Neural cell (in vitro differentiated cells): ENCODE data around the gene KDM4B. TPM values are rescaled to one million over a fixed set of nuclear protein-coding genes. Genes with fewer than 3 reads are reported as not detected.

Experiments used
- H2AFZ ChIP-seq: fragments of 200-600, 300-800 bp; sonication (generic), shearing (Covaris generic); 2 replicates; pipeline ENCODE4 v1.6.0; 2014; ENCODE audit warnings: low read depth, mild to moderate bottlenecking, antibody characterized with exemption, low read length, moderate library complexity
- H3F3A ChIP-seq: fragments of 200-600 bp; shearing (Covaris generic); 2 replicates; pipeline ENCODE4 v1.6.1; 2016; ENCODE audit warnings: mild to moderate bottlenecking, moderate library complexity, mixed read lengths, antibody characterized with exemption, low read length; ENCODE audit not compliant: insufficient read depth, poor library complexity, severe bottlenecking
- H3K27ac ChIP-seq: fragments of 200-600, 300-800 bp; sonication (generic), shearing (Covaris generic); 2 replicates; pipeline ENCODE4 v1.5.1; 2014; ENCODE audit warnings: mild to moderate bottlenecking, low read length, moderate library complexity
- H3K27me3 ChIP-seq: fragments of 300-800, 200-600 bp; sonication (generic), shearing (Covaris generic); 2 replicates; pipeline ENCODE4 v1.6.0; 2014; ENCODE audit warnings: mild to moderate bottlenecking, low read depth, low read length, moderate library complexity; ENCODE audit not compliant: insufficient read depth
- H3K36me3 ChIP-seq: fragments of 300-800, 200-600 bp; sonication (generic), shearing (Covaris generic); 2 replicates; pipeline ENCODE4 v1.5.1; 2014; ENCODE audit warnings: mild to moderate bottlenecking, antibody characterized with exemption, low read length, moderate library complexity; ENCODE audit not compliant: insufficient read depth
- H3K4me2 ChIP-seq: fragments of 300-800, 200-600 bp; sonication (generic), shearing (Covaris generic); 2 replicates; pipeline ENCODE4 v1.6.0; 2014; ENCODE audit warnings: mild to moderate bottlenecking, low read length
- H3K4me3 ChIP-seq: fragments of 300-800, 200-600 bp; sonication (generic), shearing (Covaris generic); 2 replicates; pipeline ENCODE4 v1.5.1; 2014; ENCODE audit warnings: mild to moderate bottlenecking, low read length, moderate library complexity
- H3K79me2 ChIP-seq: fragments of 200-600 bp; shearing (Covaris generic); replicated peaks from 2 replicates; pipeline ENCODE4 v1.6.0; 2014; ENCODE audit warnings: mild to moderate bottlenecking, low read length, moderate library complexity; ENCODE audit not compliant: insufficient read depth
- H3K9ac ChIP-seq: fragments of 300-800, 200-600 bp; sonication (generic), shearing (Covaris generic); 2 replicates; pipeline ENCODE4 v1.6.1; 2016; ENCODE audit warnings: mild to moderate bottlenecking, low read length, mixed read lengths
- H3K9me2 ChIP-seq: fragments of 200-600 bp; shearing (Covaris generic); 2 replicates; pipeline ENCODE4 v1.6.1; 2016; ENCODE audit warnings: mild to moderate bottlenecking, low read length, mixed read lengths; ENCODE audit not compliant: insufficient read depth
- H3K9me3 ChIP-seq: fragments of 200-600, 300-800 bp; sonication (generic), shearing (Covaris generic); 2 replicates; pipeline ENCODE4 v1.6.1; 2016; ENCODE audit warnings: mild to moderate bottlenecking, mixed run types, low read length, moderate library complexity, mixed read lengths
- H4K20me1 ChIP-seq: fragments of 200-600 bp; shearing (Covaris generic); 2 replicates; pipeline ENCODE4 v1.6.1; 2016; ENCODE audit warnings: mild to moderate bottlenecking, mixed run types; ENCODE audit not compliant: insufficient read depth
- CTCF ChIP-seq: fragments of 450-650 bp; IDR thresholded peaks from 2 replicates; pipeline ENCODE4 v1.5.1; 2014; ENCODE audit warnings: antibody characterized with exemption, mild to moderate bottlenecking, moderate library complexity; ENCODE audit not compliant: poor library complexity, severe bottlenecking
- EP300 ChIP-seq: fragments of 450-650 bp; conservative IDR thresholded peaks from 2 replicates; pipeline ENCODE4 v1.6.1; 2014; ENCODE audit warnings: antibody characterized with exemption, mild to moderate bottlenecking, moderate library complexity; ENCODE audit not compliant: poor library complexity, severe bottlenecking
- EZH2 ChIP-seq: fragments of 200-600, 300-800 bp; shearing (Covaris generic), sonication (generic); IDR thresholded peaks from 2 replicates; pipeline ENCODE4 v1.6.1; 2014; ENCODE audit warnings: antibody characterized with exemption, low read length, borderline replicate concordance, mild to moderate bottlenecking; ENCODE audit not compliant: insufficient read depth, poor library complexity, severe bottlenecking
- POLR2AphosphoS5 ChIP-seq: IDR thresholded peaks from 2 replicates; pipeline ENCODE4 v1.6.1; 2012
- RAD21 ChIP-seq: fragments of 450-650 bp; conservative IDR thresholded peaks from 2 replicates; pipeline ENCODE4 v1.6.1; 2014; ENCODE audit warnings: antibody characterized with exemption, mild to moderate bottlenecking, moderate library complexity
- REST ChIP-seq: IDR thresholded peaks from 2 replicates; pipeline ENCODE4 v1.6.1; 2012; ENCODE audit warnings: borderline replicate concordance
- SMC3 ChIP-seq: fragments of 450-650 bp; conservative IDR thresholded peaks from 2 replicates; pipeline ENCODE4 v1.6.1; 2014; ENCODE audit warnings: antibody characterized with exemption, mild to moderate bottlenecking, moderate library complexity; ENCODE audit not compliant: poor library complexity
- TAF1 ChIP-seq: IDR thresholded peaks from 2 replicates; pipeline ENCODE4 v1.6.1; 2012; ENCODE audit warnings: low read depth
- polyA plus RNA-seq: library from polyadenylated mRNA; depleted of rRNA; stranded (reverse); fragments of >200 nt; gene quantifications from 2 replicates; pipeline ENCODE4 v1.2.3, GENCODE V29; 2014

The KDM4B gene
- polyA plus RNA-seq, 1 donor from 2014 or later = 19.1 TPM

- Histone ChIP-seq H3F3A (no peaks in the 10 kb centered on the region), H4K20me1 (no peaks in the 10 kb centered on the region), H3K27me3 (no peaks in the 10 kb centered on the region), H3K9ac (no peak overlapping the region), H3K9me3 (no peaks in the 10 kb centered on the region), H3K4me2 (no peak overlapping the region), H3K9me2 (no peaks in the 10 kb centered on the region), H3K4me3 (no peak overlapping the region), H3K36me3 (no peaks in the 10 kb centered on the region), H3K27ac (no peak overlapping the region), H3K79me2 (no peaks in the 10 kb centered on the region), H2AFZ (no peak overlapping the region)
- no peak for TF ChIP-seq POLR2AphosphoS5
- TF ChIP-seq CTCF = no peak
- TF ChIP-seq EZH2 = no peak
- no peak for TF ChIP-seq RAD21
- TF ChIP-seq TAF1 = no peak
- no peak for TF ChIP-seq REST
- TF ChIP-seq SMC3 = no peak
- no peak for TF ChIP-seq EP300
Observed at GRCh38 chr19:5104871-5105351, 136.0 kb downstream of the KDM4B start.

GRCh38 chr19:5106191-5106726 is 137.3 kb downstream of the KDM4B start:
- Histone ChIP-seq H3K36me3 (no peaks in the 10 kb centered on the region), H3F3A (no peaks in the 10 kb centered on the region), H3K27me3 (no peaks in the 10 kb centered on the region), H3K27ac (peak overlapping the region; percentile 37), H3K4me2 (no peak overlapping the region), H3K9ac (no peak overlapping the region), H2AFZ (no peak overlapping the region), H3K9me2 (no peaks in the 10 kb centered on the region), H3K4me3 (no peak overlapping the region), H3K9me3 (no peaks in the 10 kb centered on the region), H4K20me1 (no peaks in the 10 kb centered on the region), H3K79me2 (no peaks in the 10 kb centered on the region)
- TF ChIP-seq EP300 (no peak), POLR2AphosphoS5 (no peak), REST (no peak), RAD21 (no peak), SMC3 (no peak), TAF1 (no peak)
